Neural cell (in vitro differentiated cells): ENCODE data around the gene IPPK.

Experiments used
- CTCF ChIP-seq: fragments of 450-650 bp; IDR thresholded peaks from 2 replicates; pipeline ENCODE4 v1.5.1; 2014; ENCODE audit warnings: antibody characterized with exemption, mild to moderate bottlenecking, moderate library complexity; ENCODE audit not compliant: poor library complexity, severe bottlenecking
- MXI1 ChIP-seq: fragments of 450-650 bp; conservative IDR thresholded peaks from 2 replicates; pipeline ENCODE4 v1.6.1; 2014; ENCODE audit warnings: antibody characterized with exemption, mild to moderate bottlenecking; ENCODE audit not compliant: poor library complexity, severe bottlenecking
- POLR2AphosphoS5 ChIP-seq: IDR thresholded peaks from 2 replicates; pipeline ENCODE4 v1.6.1; 2012
- RAD21 ChIP-seq: fragments of 450-650 bp; conservative IDR thresholded peaks from 2 replicates; pipeline ENCODE4 v1.6.1; 2014; ENCODE audit warnings: antibody characterized with exemption, mild to moderate bottlenecking, moderate library complexity
- REST ChIP-seq: IDR thresholded peaks from 2 replicates; pipeline ENCODE4 v1.6.1; 2012; ENCODE audit warnings: borderline replicate concordance

- no peak for TF ChIP-seq CTCF
- TF ChIP-seq REST = no peak
- no peak for TF ChIP-seq RAD21
- no peak for TF ChIP-seq POLR2AphosphoS5
- no peak for TF ChIP-seq MXI1
Observed at GRCh38 chr9:92614123-92614510, 55.8 kb downstream of the IPPK start.
